Measurements from ENCODE around the gene CDH1.

DNA sequence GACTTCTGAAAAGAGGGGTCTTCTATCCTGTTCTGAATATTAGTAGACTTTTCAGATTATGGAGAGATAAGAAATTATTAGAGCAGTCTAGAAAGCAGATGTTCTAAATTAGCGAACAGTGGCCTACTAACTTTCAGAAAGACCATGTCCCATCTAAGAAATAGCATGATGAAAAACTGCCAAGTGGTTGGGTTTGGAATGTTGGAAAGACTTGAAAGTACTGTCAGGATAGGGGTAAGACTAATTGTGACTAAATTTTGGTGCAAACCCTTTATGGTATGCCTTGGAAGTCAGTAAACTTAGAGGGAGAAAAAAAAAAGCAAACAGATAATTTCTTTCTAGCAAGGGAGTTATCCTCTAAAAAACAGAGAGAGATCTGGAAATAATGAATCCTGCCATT is 147.3 kb downstream of the CDH1 start:
- no peak for TF ChIP-seq EZH2 (IDR thresholded peaks at IDR 0.05; ENCODE audit: borderline replicate concordance, low read length)
- TF ChIP-seq, protein P1, sequence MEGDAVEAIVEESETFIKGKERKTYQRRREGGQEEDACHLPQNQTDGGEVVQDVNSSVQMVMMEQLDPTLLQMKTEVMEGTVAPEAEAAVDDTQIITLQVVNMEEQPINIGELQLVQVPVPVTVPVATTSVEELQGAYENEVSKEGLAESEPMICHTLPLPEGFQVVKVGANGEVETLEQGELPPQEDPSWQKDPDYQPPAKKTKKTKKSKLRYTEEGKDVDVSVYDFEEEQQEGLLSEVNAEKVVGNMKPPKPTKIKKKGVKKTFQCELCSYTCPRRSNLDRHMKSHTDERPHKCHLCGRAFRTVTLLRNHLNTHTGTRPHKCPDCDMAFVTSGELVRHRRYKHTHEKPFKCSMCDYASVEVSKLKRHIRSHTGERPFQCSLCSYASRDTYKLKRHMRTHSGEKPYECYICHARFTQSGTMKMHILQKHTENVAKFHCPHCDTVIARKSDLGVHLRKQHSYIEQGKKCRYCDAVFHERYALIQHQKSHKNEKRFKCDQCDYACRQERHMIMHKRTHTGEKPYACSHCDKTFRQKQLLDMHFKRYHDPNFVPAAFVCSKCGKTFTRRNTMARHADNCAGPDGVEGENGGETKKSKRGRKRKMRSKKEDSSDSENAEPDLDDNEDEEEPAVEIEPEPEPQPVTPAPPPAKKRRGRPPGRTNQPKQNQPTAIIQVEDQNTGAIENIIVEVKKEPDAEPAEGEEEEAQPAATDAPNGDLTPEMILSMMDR (conservative IDR thresholded peaks at IDR 0.05 in 1 of 2, IDR thresholded peaks at IDR 0.05 in 1 of 2; ENCODE audit: extremely low read depth in 1 of 2, insufficient read depth in 1 of 2, low read depth in 1 of 2, low read length in 2 of 2): no peak
